NCI-H128 (cell line): ENCODE measurements around the gene SLC16A10.

Experiments
- DNase-seq: peaks from one replicate; lab custom pipeline; 2025; ENCODE audit not compliant: unreplicated experiment; lab: John Stamatoyannopoulos, UW

Gene SLC16A10

DNA sequence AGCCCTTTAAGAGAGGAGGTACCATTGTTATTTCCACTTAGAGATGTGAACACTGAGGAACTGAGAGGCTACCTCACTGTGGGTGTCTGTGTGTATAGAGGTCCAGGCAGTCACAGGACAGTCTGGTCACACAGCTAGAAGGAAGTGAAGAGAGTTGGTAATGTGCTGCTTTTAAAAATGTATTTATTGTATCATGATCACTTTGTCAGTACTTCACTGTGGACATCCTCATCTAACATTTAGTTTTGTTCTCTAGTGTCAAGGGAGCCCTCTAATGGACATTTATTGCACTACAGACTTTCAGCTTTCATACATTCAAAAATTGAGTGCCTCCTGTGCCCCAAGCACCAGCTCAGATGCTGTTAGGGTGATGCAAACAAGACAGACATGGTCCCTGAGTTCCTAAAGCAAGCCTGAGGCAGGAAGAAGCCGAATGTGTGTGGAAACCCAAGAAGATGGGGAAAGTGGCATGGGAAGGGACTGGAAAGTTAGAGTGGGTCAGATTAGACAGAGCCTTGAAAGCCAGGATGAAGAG lies 123.0 kb downstream of the SLC16A10 start:
- no peak for DNase-seq

DNA sequence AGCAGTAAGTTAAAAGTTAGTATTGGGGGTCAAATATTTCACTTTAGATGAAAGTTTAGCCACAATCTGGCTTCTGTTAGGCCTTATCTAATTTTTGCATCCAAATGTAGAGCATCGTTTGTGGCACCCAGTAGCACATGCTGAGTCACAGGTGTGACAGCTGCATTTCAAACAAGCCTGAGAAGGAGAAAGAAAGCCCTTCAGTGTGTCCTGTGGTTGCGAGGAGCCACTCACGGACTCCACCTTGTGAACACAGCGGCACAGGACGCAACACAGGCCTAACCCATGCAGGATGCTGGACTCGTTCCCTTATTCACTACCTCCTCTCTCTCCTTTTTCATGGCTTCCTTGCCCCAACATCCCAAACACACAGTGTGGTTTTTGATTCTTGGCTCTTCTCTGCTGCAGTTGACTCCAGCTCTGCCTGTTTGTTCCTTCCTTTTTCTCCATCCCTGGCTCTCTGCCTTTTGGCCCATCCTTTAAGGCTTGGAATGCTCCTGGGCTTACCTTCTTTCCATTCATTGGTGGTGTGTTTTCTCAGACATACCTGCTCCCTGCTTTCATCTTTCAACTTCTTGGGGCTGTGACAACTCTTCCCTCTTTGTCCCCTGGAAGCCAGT lies 124.2 kb downstream of the SLC16A10 start:
- DNase-seq = no peak

DNA sequence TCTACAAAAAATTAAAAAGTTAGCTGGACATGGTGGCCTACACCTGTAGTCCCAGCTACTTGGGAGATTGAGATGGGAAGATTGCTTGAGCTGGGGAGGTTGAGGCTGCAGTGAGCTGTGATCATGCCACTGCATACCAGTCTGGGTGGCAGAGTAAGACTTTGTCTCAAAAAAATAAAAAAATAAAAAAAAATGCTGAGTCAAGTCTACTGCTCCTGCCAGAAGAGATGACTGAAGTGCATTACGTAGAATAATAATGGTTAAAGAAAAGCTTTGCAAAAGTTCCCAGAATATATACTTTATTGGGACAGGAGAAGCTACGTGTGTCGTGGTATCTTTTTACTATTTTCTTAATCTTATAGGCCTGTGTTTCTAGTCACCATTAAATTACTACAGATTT lies 125.3 kb downstream of the SLC16A10 start:
- no peak for DNase-seq

DNA sequence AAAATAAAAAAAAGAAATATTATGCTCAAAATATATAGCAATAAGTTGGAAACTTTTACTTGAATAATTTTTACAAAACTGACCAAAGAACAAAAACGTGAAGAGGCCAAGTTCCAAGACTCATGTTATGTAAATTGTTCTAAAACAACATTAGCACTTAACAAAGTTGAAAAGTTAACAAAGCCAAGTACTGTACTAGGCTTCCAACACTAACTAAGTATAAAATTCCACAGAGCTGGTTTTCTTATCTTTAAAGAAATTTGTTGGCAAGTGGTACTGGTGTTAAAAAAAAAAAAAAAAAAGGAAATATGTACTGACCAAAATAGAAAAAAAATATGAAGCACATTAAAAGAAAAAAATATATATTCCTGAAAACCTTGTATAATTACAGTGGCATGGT lies 127.8 kb downstream of the SLC16A10 start:
- DNase-seq = no peak

DNA sequence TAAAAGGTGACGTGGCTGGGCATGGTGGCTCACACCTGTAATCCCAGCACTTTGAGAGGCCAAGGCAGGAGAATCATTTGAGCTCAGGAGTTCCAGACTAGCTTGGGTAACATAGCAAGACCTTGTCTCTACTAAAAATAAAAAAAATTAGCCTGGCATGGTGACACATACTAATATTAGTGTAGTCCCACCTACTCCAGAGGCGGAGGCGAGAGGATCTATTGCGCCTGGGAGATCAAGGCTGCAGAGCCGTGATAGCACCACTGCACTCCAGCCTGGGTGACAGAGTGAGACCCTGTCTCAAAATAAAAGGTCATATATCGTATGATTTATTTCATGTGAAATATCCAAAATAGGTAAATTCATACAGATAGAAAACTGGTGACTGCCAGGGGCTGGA lies 132.5 kb downstream of the SLC16A10 start:
- no peak for DNase-seq

DNA sequence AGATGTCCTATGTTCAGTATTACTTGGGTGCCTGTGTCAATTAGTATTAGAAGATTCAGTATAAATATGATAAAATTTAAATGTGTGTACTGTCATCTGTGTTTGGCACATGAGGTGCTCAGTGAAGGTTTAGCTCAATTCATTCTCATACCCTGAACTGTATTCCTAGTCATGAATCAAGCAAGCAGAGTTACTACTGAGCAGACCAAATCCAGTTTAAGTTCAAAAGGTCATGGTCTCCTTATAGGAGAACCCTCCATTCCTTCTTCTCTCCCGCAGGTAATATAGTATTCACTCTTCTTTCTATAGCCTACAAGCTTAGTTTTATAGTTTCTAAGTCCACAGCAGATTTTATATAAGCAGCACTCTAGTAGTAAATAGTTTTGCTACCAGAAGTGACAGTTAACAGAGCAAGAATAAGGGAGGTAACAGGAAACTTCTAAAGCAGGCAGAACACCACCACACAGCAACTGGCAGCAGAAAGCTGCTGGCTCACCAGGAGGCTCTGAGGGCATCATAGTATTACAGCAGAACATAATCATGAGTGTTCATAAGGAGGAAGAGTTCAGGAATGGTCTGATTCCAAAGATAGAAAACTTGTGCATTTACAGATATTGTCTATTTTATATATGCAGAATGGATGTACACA lies 133.2 kb downstream of the SLC16A10 start:
- DNase-seq = no peak

DNA sequence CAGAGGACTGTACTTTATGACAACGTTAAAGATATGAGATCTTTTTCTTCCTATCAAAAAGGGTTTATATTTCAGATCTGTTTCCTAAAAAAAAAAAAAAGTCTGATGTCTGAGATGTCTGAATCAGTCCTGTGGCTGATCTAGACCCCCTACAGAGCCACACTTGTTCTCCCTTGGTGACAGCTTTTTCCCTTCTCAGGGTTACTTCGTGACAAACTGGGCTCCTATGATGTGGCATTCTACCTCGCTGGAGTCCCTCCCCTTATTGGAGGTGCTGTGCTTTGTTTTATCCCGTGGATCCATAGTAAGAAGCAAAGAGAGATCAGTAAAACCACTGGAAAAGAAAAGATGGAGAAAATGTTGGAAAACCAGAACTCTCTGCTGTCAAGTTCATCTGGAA lies 134.5 kb downstream of the SLC16A10 start:
- DNase-seq = no peak

DNA sequence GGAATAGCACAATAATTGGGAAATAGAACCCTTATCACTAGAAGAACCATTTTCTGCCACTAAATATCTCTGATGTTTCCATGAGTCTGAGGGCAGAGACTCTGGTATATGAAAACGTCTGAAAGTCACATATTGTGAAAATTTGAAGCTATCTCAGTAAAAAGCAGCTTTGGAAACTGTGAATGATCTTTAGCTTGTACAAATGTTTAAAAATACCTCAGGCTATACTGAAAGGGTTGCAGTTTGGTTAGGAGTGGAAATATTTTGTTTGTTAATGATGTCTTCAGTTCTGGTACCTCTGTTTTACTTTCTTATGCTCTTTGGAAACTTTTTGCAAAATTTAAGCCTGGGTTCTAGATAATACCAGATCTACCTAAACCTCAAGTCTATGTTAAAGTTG lies 135.0 kb downstream of the SLC16A10 start:
- DNase-seq = no peak

DNA sequence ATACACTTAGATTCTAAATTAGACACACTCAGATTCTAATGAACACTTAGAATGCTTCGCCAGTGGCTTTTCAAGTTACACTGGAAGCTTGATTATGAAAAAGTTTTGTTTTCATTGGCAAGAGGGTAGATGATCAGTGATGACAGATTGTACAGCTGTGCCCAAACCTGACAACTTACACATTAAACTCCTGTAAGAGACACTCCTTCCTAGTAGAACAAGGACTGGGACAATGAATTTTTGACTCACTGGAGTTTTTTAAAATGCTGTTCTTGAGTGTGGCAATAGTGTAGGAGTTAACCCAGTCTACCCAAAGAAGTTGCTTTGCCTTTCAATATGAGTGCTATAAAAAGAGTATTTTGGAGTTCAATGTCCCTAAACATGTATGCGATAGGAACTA lies 140.8 kb downstream of the SLC16A10 start:
- no peak for DNase-seq

DNA sequence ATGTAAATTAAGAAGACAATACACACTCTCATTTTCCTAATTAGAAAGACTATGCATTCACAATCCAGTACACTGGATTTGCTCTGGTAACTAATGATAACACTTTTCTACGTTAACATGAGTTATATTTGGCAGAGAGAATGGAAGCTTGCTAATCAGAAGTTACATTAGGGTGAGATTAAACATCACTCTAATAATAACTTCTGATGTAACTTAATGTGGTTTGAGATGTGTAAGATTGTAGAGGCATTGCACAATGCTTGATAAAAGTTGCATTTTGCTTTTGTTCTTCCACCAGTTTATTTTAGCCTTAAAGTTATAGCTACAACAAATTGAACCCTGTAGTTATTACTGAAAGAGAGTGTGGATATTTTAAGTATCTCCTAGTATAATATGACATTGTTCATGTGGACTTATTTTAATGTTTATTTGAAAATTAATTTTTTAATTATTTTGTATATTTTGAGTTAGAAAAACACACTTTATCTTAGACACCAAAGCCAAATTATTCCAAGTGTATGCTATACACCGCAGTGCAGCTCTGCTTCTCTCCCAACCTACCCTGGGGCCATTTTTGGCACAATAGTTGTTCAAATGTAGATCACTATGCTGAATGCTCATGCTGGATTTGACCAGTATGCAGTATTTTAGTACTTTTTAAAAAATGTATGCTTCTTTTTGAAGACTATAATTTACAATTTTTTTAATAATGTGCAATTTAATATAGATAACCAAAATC lies 143.2 kb downstream of the SLC16A10 start:
- DNase-seq = no peak

DNA sequence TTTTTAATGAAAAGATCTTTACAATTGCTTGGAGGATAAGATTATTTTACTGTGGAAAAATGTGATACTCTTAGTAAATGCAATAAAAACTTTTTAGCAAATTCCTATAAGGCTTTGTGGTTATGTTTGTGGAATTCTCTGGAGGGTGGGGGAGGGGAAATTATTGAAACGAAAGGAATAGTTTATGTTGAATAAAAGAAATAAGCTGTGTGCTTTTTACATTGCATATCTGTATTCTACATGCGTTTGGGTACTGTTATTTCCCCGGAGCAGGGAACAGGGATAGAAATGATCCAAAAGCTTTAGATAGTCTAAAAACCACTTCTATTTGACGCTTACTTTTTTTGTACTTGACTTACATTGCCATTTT lies 143.8 kb downstream of the SLC16A10 start:
- DNase-seq = no peak

DNA sequence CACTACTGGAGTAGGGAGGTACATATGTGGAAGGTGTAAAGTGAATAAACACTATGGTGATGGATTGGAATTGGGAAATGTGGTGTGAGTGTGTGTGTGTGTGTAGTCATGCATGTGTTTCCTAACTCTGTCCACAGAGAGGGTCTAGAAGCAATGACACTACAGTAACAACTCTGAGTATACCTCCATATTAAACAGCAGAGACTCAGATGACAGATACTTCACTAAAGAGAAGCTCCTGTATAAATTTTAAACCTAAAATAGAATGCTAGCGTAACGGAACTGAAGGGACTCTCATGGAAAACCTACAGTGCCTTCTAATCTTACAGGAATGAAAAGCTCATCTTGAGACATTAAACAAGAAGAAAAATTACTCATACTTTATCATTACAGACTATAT lies 150.5 kb downstream of the SLC16A10 start:
- no peak for DNase-seq

DNA sequence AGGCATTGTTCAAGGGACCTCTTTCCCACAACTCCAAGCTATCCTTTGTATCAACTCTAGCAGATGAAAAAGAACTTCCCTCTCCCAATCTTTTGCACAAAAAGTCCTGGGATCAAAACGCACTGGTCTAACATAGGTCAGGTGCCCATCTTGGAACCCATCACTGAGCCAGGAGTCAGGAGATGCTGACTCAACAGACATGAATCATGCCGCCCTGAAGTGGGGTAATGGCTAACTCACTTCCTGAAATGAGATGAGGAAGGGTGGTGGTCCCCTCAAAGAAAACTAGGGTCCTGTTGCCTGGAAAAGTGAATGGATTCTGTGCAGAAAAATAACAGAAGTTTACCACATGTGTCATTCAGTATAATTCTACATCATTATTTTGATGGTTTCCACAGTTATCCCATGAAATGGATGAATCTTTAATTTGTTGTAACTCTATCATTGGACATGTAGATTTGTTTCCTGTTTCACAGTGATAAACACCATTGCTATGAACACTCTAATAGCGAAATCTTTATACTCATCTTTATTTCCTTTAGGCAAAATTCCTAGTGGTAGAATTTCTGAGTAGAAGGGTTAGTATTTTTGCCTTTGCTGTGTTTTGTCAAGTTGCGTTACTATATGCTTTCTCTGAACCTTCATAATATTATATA lies 151.3 kb downstream of the SLC16A10 start:
- no peak for DNase-seq

DNA sequence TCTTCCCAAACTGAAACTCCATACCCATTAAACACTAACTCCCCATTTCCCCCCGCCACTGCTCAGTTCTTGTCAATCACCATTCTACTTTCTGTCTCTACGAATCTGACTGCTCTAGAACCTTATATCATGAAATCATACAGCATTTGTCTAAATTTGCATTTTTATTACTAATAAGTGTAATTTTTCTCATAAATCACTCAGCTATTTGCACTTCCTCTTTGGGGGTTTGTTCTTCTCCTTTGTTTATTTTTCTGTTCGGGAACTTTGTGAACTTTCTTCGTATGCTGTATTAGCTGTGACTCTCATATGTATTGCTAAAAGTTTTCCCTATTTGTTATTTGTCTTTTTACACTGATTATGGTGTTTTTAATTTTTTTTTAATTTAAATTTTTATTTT lies 152.2 kb downstream of the SLC16A10 start:
- no peak for DNase-seq

DNA sequence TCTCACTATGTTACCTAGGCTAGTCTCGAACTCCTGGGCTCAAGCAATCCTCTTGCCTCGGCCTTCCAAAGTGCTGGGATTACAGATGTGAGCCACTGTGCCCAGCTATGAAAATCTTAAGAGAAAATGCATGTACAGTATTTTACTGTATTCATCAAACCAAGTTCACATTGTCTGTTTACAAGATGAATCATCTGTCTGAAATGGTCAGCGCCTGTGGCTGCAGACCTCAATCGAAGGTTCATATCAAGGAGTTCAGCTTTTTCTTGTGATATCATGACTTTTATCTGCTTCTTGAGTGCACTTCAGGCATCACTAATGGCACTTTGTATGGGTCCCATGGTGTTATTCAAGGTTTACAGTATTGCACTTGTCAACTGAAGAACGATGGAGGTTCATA lies 155.1 kb downstream of the SLC16A10 start:
- no peak for DNase-seq

DNA sequence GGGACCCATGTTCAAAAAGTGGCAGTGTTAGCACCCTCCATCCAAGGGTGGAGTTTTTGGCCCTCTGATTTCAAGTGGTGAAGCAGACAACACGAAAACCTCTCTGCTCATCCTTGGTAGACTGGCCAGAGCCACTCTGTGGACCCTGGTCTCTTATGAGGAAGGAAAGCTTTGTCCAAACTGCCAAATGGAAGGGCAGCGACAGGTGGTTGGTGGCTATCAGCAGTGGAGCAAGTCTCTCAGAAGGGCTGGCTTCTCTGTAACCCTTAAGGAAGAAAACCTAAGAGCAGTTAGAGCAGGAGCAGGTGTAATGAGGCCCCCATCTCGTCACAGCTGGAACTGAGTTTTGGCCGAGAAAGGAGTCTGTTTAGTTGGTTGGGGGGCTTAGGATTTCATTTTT lies 155.8 kb downstream of the SLC16A10 start:
- no peak for DNase-seq

DNA sequence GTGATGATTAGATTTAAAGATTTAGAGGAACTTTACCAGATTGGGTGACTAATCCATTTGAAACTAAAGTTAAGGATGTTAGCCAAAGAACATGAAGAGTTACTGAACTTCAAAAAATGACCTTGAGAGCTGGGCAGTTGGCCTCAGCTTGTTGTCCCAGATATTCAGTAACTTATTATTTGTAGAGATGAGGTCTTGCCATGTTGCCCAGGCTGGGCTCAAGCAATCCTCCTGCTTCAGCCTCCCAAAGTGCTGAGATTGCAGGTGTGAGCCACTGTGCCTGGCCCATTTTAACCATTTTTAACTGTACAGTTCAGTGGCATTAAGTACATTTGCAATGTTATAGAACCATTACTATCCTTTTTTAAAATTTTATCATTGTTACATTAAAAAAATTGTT lies 161.5 kb downstream of the SLC16A10 start:
- no peak for DNase-seq

DNA sequence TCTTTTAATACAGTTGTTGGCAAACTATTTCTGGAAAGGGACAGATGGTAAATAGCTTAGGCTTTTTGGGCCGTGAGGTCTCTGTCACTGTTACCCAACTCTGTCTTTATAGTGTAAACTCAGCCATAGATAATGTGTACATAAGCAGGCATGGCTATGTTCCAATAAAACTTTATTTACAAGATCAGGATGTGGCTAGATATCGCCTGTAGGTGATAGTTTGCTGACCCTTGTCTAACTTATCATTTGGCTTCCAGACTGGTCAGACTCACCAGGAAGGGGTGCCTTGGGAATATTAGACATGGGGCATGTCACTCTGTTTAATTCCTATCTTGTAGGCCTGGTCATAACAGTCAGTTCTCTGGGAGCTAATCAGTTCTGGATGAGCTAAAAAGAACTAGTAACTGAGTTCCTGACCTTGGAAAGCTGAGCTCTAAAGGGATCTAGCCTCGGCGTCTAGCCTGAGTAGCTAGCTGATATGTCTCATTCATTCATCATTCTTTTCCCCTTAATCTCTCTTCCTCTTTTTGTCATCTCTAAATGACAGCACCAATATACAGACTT lies 163.6 kb downstream of the SLC16A10 start:
- no peak for DNase-seq

DNA sequence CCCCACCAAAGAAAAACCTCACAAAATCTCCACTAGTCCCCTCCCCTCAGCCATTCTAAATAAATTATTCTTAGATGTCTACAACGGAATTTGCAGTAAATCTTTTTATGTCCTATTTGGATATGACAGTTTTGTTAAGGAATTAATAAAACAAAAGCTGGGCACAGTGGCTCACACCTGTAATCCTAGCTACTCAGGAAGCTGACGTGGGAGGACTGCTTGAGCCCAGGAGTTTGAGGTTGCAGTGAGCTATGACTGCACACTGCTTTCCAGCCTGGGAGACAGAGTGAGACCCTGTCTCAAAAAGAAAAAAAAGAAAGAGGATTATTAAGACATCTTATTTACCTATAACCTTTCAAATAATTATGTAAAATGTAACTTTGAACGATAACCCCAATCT lies 165.4 kb downstream of the SLC16A10 start:
- no peak for DNase-seq

DNA sequence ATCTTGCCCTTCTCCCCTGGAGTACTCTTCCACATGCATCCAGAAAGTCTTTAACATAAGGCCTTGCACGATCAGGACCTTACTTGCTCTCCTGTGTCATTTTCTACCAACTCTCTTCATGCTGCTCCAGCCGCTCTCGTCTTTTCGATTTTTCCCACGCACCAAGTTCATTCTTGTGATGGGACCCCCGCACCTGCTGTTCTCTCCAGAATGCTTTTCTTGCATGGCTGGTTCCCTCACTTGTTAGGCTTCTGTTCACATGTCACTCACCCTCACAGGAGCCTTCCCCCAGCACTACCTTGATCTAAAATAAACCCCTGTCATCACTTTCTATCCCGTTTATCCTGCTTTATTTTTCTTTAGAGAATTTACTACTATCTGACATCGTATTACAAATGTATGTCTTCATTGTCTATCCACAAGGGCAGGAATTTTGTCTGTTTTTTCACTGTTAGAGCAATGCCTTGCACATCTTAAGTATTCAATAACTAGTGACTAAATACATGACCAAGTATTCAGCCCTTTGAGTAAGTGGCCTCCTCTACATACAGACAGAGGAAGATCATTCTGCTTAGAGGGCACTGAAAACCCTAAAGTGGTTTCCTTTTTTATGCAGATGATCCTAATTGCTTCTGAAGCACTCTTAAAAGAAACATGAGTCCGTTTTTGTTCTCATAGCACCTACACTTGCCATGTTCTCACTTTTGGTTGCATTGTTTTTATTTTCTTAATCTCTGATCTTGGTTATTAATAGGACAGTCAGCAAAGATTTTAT lies 166.9 kb downstream of the SLC16A10 start:
- DNase-seq = no peak

DNA sequence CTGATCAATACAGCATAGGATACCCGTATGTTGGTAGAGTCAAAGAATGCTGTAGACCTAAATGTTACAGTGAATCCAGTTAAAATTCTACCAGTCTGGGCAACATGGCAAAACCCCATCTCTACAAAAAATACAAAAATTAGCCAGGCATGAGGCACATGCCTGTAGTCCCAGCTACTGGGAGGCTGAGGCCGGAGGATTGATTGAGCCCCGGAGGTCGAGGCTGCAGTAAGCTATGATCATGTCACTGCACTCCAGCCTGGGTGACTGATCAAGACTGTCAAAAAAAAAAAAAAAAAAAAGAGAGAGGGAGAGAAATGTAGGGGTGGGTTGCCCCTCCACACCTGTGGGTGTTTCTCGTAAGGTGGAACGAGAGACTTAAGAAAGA lies 167.5 kb downstream of the SLC16A10 start:
- no peak for DNase-seq
